Midbrain (tissue), 1 donor: ENCODE data around the gene TMEM233.

Experiments used
- DNase-seq: peaks from one replicate; lab custom pipeline; 2025; lab: John Stamatoyannopoulos, UW

Gene TMEM233

DNA sequence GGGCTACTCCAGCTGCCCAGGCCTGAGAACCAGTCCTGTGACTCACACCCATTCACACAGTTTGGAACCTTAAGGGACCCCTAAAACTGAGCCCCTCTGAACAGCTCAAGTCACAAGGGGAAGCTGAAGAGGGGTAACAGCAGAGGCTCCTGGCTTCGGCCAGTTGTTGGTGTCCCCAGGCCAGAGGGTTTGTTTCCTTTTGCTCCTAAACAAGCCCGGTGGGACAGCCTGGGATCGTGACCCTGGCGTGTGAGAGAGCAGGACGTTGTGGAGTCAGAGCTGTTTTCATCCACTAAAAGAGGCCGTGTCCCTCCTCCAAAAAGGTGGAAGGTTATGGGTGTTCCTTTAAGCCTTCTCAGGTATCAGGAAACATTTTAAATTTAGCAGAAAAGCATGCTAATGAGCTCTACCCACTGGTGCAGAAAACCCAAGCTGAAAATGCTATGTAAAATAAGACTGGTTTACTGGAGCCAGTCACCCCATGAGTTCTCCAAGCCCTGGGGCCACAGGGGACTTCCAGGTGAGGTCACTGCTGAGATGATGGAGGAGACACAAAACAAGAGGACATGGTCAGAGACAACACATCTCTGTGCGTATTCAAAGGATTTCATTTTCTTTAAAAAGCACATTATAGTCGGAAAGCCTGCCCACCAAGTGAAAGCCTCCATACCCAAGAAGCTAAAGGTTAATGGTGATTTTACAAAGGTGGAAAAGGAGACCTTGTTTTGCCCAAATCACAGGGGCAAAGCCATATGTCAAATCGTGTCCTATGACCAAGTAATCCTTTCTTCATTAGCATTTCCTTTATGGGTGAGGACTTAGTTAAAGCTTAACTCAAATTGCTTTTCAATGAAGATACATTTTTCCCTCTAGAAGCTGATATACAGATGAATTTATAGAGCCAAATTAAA, 88.4 kb downstream of the TMEM233 start:
- DNase-seq: no peak

DNA sequence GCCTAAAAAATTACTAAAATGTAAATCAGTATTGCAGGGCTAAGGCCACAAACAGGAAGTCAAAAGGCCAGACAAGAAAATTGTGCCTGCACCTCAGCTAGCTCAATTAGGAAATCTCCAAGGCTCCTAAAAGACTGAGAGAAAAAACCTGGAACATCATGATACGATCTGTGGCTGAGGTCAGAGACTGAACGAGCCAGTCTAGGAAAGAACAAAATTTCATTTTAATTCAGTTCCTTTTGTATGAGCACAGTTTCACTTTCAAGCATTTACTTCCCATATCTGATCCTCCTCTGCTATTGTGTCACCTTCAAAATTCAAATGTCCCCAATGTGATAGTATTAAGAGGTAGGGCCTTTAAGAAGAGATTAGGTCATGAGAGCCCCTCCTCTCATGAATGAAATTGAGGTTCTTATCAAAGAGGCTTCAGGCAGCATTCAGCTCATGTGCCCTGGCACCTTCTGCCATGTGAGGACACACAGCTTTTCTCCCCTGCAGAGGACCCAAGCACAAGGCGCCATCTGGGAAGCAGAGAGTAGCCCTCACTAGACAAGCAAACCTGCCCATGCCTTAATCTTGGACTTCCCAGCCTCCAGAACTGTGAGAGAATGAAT, 89.2 kb downstream of the TMEM233 start:
- DNase-seq: no peak

DNA sequence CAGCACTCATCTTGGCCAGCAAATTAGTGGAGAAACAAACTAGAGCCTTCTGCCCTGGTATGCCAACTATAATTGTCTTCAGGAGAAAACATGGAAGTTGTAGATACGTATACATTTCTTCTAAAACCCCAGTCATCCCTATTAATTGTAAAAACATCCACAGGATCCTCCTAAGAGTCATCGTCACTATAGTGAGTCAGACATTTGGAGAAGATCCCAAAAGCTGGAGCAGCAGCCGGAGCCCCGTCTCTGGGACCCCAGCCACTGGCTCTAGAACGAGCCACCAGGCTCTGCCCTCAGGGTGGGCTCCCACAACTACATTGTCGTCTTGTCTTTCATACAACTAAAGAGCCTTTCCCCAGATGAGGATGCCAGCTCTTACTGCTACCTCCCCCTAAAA, 89.8 kb downstream of the TMEM233 start:
- DNase-seq: no peak

DNA sequence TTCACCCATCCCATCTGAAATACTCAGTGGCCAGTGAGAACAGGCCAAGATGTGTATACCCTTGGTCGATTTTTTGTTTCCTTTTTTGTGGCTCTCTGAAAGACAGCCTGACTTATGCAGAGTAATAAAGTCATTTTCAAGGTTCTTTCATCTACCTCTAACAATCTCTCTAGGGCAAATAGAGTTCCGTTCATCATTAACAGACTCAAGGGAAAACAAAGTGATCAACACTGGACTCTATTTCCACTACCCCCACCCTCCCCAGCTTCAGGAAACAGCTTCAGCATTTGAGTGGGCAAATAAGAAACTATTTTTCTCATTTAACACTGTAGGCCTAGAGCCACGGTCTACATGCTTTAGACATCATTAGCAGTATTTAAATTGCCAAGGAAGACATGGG, 90.2 kb downstream of the TMEM233 start:
- no peak for DNase-seq

DNA sequence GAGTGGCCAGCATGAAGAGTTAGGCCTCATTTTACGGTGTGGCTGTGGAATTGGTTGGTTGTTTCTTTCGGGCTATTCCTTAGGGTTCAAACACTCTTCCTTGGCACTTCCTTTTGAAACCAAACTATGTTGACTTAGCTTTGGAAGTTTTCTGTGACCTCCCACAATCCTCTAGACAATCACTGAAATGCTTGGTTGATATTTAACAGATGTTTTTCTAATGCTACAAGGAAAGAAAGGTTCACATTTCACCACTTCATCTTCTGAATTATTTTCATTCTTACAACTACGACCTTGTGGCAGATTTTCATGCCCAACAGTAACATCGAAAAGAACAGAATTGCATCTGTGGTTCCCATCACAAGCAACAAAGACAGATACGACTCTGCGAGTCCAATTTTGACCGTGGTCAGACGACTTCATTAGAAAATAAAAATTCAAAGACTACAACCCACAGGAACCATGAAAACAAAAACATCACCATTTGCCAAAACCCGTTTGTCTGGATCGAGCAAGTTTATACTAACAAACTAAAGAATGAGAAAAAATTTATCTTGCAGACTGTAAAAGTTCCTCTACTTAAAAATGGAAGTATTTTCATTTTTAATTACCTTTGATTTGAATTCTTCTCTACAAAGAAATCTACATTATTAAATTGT, 91.3 kb downstream of the TMEM233 start:
- no peak for DNase-seq

DNA sequence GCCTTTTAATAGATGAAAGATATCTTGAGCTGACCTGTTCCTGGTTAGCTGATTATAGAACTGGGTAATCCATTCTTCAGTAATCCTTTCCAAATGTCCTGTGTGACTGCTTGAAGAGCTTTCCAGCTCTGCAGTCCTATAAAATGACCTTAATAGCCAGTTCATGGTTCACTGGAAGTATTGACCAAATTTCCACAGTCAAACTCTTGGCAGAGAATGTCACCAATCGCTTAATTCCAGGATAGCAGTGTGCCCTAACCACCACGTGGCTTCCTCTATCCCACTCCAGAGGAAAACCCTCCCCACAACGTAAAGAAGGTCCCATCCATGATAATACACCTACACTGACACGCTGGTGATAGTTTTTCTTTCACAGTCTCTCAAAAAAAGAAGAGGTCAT, 91.8 kb downstream of the TMEM233 start:
- no peak for DNase-seq

DNA sequence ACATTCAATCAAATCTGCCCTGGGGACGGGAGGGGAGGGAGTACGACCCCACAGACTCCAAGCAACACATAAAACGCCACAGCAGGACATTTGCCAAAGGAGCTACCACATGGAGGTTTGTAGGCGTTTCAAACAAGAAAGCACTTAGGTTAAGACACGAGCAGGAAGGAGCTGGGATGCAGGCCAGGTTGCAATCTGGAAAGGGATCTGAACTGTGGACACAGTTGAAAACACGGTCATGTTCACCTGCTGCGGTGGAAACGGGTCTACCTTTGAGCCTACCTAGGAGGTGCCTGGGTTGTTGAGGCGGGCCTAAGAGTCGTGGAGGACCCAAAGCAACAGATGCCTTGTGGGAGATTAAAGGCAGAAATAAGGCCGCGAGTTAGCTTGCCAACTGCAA, 92.8 kb downstream of the TMEM233 start:
- DNase-seq: no peak

DNA sequence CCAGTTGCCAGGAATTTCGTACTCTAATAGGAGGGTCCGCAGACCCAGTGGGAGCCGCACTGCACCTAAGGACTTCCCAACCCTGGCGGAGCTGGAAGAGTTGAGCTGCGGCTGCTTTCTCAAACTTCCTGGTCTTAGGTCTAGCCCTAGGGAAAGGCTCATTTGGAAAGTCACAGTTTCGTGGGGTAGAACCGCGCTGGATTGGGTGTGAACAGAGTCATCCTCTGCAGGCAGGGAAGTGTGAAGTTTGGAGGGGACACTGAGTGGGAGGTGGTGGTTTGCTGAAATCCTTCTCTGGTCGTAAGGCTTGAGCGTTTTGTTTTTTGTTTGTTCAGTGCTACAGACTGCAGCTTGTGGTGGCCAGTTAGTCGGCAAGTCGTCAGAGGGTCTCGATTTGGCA, 93.2 kb downstream of the TMEM233 start:
- DNase-seq: no peak

DNA sequence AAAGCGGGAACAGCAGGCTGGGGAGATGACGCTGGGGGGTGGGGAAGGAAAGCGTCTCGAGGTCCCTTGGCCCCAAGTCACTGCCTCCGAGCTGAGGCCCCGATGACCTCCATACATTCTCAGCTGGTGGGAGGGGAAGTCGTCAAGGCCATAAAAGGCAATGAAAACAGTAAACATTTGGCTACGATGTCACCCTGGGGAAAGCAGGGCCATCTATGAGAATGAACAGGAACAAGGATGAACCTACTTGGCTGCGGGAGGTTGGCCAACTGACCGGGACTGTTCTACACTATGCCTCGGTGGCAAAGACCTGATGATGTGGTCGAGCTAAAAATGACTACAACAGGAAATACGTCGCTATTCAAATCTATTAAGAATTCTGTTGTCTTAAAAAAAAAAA, 93.8 kb downstream of the TMEM233 start:
- DNase-seq: no peak

DNA sequence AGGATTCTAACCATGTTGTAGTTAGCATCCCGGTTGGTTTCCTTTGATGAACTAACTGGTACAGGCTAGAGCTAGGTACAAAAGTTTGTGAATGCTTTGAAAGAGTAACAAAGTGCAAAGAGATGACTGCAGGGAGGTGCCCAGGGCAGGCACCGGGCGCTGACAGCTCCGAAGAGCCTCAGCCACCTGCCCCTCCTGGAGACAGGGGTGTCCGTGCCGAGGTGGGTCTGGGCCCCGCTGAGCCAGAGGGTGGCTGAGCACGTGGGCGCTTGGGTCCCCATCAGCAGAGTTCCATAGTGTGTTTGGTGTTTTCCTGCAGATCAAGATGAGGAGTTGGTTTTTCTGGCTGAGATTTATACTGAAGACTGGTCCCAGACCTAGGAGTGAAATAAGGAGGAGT, 94.3 kb downstream of the TMEM233 start:
- DNase-seq: no peak

DNA sequence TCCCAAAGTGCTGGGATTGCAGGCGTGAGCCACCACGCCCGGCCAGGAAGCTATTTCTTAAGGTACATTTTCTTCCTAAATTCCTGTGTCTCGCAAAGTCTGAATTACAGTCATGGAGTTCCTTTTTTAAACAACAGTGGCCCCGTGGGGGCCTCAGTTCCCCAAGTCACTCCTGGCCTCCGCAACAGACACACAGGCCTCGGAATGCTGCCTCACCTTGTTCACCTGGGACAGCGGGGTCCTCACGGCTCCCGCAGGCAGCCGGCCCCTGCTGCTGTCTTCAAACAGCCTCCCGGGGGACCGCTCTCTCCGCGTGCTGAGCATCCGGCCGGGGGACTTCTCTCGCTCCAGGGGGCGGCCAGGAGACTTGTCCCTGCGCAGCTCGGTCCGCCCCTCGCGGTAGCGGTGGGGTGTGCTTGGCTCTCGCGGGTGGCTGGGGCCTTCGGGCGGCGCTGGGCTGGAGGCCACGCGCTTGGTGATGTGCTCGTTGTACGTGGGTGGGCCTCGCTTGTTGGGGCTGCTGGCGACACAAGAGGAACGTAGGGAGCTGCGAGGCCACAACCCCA, 96.4 kb downstream of the TMEM233 start:
- no peak for DNase-seq

DNA sequence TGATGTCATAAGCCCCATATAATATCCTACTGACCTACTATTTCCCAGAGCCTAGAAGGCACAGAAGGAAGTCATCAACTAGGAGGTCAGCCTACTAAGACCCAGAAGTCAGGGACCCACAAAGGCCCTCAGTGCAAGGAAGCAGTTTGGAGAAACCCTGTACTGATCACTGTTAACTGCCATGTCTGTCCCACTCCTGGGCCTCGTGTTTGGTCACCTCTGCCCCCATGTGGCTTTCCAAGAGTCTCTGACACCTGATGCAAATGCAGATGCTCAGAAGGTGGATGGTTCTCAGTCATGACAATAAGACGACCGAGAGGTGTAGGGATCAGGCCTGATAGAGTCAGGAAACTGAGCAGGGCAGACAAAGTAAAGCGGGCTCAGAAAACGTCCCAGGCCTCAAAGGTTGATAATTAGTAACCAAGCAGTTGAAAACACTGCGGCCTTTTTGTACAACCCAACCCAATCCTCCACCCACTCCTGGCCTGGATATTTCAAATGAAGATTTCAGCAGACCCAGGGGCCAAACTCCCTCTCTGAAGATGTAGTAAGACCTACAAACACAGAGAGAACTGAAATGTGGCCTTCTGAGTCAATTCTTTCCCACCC, 97.7 kb downstream of the TMEM233 start:
- no peak for DNase-seq

DNA sequence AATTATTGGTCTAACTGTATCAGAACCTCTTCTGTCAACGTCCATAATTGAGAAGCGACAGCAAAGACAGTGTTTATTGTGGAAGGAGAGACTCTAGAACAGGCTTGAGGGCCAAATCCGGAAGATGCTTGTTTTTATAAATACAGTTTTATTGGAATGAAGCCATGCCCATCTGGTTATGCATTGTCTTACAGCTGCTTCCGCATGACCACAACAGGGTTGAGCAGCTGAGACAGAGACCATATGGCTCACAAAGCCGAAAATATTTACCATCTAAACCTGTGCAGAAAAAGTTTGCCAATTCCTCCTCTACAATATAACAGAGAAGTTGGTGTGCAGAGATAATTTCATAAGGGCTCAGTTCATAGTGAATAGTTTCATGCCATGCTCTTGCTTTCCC, 98.8 kb downstream of the TMEM233 start:
- DNase-seq: no peak
